ENCODE data around the gene SEC14L3. TPM values are rescaled to one million over a fixed set of nuclear protein-coding genes. Genes with fewer than 3 reads are reported as not detected.

SEC14L3 gene
- polyA plus RNA-seq, 1 of the 3 experiments (the other 2 are of a cell fraction), result not detected

- Histone ChIP-seq H3K9ac (no peak overlapping the region), H3K9me3 (no peaks in the 10 kb centered on the region), H4K20me1 (ENCODE audit: insufficient read depth) (no peaks in the 10 kb centered on the region), H3F3A (replicated peaks; ENCODE audit: insufficient read depth) (no peaks in the 10 kb centered on the region), H3K36me3 (replicated peaks in 1 of 2; ENCODE audit: control insufficient read depth in 1 of 2, insufficient read depth in 2 of 2, low read length in 1 of 2) (no peaks in the 10 kb centered on the region), H3K4me1 (ENCODE audit: control insufficient read depth in 1 of 2, insufficient read depth in 2 of 2, low read depth in 1 of 2, low read length in 1 of 2) (no peaks in the 10 kb centered on the region; a peak in 1 of 4 replicates), H3K27ac (ENCODE audit: low read depth in 2 of 2, low read length in 1 of 2) (no peak overlapping the region), H3K4me2 (no peak overlapping the region), H3K27me3 (ENCODE audit: insufficient read depth) (no peaks in the 10 kb centered on the region), H2AFZ (ENCODE audit: low read depth) (no peak overlapping the region), H3K9me2 (no peaks in the 10 kb centered on the region), H3K4me3 (ENCODE audit: low read depth in 2 of 2, low read length in 1 of 2) (no peak overlapping the region), H3K79me2 (ENCODE audit: insufficient read depth) (no peaks in the 10 kb centered on the region)
- TF ChIP-seq RXRA (IDR thresholded peaks at IDR 0.05; ENCODE audit: borderline replicate concordance, low read depth) (no peak), GATA2 (CRISPR knock-in tag; IDR thresholded peaks at IDR 0.05) (no peak), SIN3A (IDR thresholded peaks at IDR 0.05; ENCODE audit: borderline replicate concordance, low read depth, low read length) (no peak), RFX5 (IDR thresholded peaks at IDR 0.05; ENCODE audit: low read length) (no peak), JUND (IDR thresholded peaks at IDR 0.05) (no peak), TCF12 (IDR thresholded peaks at IDR 0.05) (no peak), FOSL2 (IDR thresholded peaks at IDR 0.05; ENCODE audit: borderline replicate concordance, low read depth) (no peak), SMC3 (IDR thresholded peaks at IDR 0.05; ENCODE audit: low read depth, low read length) (no peak), TEAD4 (IDR thresholded peaks at IDR 0.05; ENCODE audit: borderline replicate concordance, insufficient read depth) (no peak), FOXJ3 (CRISPR knock-in tag; IDR thresholded peaks at IDR 0.05) (no peak), EP300 (IDR thresholded peaks at IDR 0.05; ENCODE audit: borderline replicate concordance in 1 of 2, low read depth in 1 of 2, low read length in 1 of 2) (no peak), RCOR1 (IDR thresholded peaks at IDR 0.05; ENCODE audit: low read length) (no peak), MAX (IDR thresholded peaks at IDR 0.05; ENCODE audit: low read depth) (no peak), MXI1 (IDR thresholded peaks at IDR 0.05; ENCODE audit: low read depth, low read length) (no peak), POLR2AphosphoS5 (IDR thresholded peaks at IDR 0.05; ENCODE audit: low read depth, low read length) (no peak), FOXM1 (IDR thresholded peaks at IDR 0.05; ENCODE audit: low read depth) (no peak), PBX3 (IDR thresholded peaks at IDR 0.05) (no peak), CTCF (IDR thresholded peaks at IDR 0.05) (no peak)
- TF ChIP-seq, protein P1, sequence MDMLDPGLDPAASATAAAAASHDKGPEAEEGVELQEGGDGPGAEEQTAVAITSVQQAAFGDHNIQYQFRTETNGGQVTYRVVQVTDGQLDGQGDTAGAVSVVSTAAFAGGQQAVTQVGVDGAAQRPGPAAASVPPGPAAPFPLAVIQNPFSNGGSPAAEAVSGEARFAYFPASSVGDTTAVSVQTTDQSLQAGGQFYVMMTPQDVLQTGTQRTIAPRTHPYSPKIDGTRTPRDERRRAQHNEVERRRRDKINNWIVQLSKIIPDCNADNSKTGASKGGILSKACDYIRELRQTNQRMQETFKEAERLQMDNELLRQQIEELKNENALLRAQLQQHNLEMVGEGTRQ (IDR thresholded peaks at IDR 0.05; ENCODE audit: borderline replicate concordance, low read depth, low read length), result no peak
- TF ChIP-seq, protein P2, sequence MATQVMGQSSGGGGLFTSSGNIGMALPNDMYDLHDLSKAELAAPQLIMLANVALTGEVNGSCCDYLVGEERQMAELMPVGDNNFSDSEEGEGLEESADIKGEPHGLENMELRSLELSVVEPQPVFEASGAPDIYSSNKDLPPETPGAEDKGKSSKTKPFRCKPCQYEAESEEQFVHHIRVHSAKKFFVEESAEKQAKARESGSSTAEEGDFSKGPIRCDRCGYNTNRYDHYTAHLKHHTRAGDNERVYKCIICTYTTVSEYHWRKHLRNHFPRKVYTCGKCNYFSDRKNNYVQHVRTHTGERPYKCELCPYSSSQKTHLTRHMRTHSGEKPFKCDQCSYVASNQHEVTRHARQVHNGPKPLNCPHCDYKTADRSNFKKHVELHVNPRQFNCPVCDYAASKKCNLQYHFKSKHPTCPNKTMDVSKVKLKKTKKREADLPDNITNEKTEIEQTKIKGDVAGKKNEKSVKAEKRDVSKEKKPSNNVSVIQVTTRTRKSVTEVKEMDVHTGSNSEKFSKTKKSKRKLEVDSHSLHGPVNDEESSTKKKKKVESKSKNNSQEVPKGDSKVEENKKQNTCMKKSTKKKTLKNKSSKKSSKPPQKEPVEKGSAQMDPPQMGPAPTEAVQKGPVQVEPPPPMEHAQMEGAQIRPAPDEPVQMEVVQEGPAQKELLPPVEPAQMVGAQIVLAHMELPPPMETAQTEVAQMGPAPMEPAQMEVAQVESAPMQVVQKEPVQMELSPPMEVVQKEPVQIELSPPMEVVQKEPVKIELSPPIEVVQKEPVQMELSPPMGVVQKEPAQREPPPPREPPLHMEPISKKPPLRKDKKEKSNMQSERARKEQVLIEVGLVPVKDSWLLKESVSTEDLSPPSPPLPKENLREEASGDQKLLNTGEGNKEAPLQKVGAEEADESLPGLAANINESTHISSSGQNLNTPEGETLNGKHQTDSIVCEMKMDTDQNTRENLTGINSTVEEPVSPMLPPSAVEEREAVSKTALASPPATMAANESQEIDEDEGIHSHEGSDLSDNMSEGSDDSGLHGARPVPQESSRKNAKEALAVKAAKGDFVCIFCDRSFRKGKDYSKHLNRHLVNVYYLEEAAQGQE (IDR thresholded peaks at IDR 0.05; ENCODE audit: low read depth, low read length), result no peak
- ChIA-PET CTCF (interaction anchor here (0.6 to 3.7 kb wide), 23 partner anchors 9 to 1269 kb away, joined by 3 to 28 read pairs (median 4); partner anchors contain the start of genes RNF215, SEC14L3 and SEC14L6), POLR2A (no interaction called here)
- 72% methylated on average over 5 of the region's 5 CpGs for WGBS (ENCODE audit: low lambda C conversion rate)
- DNase-seq, result no peak
Measured at GRCh38 chr22:30486118-30486517, 14.3 kb upstream of the SEC14L3 start.

Measured in SK-N-SH (cell line).